C4-2B (cell line): Measurements from ENCODE around the gene TRIM2.

Experiments used
- ZFX ChIP-seq: fragments of 450-650 bp; IDR thresholded peaks from 2 replicates; pipeline ENCODE4 v1.6.1; 2017
- TF ChIP-seq, protein P1 (sequence below): fragments of 450-650 bp; conservative IDR thresholded peaks from 2 replicates; pipeline ENCODE4 v1.5.1; 2017; ENCODE audit warnings: mild to moderate bottlenecking

GRCh38 chr4:153176938-153177337 lies 27.3 kb upstream of the TRIM2 start:
- TF ChIP-seq, protein P1, sequence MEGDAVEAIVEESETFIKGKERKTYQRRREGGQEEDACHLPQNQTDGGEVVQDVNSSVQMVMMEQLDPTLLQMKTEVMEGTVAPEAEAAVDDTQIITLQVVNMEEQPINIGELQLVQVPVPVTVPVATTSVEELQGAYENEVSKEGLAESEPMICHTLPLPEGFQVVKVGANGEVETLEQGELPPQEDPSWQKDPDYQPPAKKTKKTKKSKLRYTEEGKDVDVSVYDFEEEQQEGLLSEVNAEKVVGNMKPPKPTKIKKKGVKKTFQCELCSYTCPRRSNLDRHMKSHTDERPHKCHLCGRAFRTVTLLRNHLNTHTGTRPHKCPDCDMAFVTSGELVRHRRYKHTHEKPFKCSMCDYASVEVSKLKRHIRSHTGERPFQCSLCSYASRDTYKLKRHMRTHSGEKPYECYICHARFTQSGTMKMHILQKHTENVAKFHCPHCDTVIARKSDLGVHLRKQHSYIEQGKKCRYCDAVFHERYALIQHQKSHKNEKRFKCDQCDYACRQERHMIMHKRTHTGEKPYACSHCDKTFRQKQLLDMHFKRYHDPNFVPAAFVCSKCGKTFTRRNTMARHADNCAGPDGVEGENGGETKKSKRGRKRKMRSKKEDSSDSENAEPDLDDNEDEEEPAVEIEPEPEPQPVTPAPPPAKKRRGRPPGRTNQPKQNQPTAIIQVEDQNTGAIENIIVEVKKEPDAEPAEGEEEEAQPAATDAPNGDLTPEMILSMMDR: no peak
- no peak for TF ChIP-seq ZFX
